Activated CD8-positive, alpha-beta T cell treated with anti-CD3 and anti-CD28 coated beads, Interleukin-2, amount 10 ng/mL, durations not matched to agents 7 days and 5 days (primary cell): ENCODE results near the gene TAF3. TPM values are rescaled to one million over a fixed set of nuclear protein-coding genes. Genes with fewer than 3 reads are reported as not detected.
"Not testable (repeated sequence)": the region's sequence is repeated elsewhere in the genome, so short reads cannot be mapped to it uniquely, and the experiment has no call there.

ENCODE experiments used
- ATAC-seq: fragments of 150-1000 bp; cut with Tn5 transposase; one replicate; pipeline ENCODE4 v1.10.0; 2021; ENCODE audit warnings: moderate library complexity
- CTCF ChIA-PET: fragments of 350-600 bp; sonication (Branson Sonifier 250); formaldehyde crosslinking; loops from one replicate; lab custom pipeline; 2021; ENCODE audit warnings: antibody characterized with exemption; lab: Charles Lee
- POLR2A ChIA-PET: fragments of 350-600 bp; sonication (Branson Sonifier 250); formaldehyde crosslinking; loops from one replicate; lab custom pipeline; 2021; ENCODE audit warnings: antibody characterized with exemption; lab: Charles Lee
- DNase-seq: peaks from one replicate; pipeline ENCODE4 v3.0.0-alpha.2; 2020
- H3K27ac Mint-ChIP-seq: one replicate; pipeline ENCODE4 v1.8.0; 2021; ENCODE audit warnings: mild to moderate bottlenecking, mixed read lengths
- H3K27me3 Mint-ChIP-seq: one replicate; pipeline ENCODE4 v1.8.0; 2021; ENCODE audit warnings: low read depth, mixed read lengths
- H3K36me3 Mint-ChIP-seq: one replicate; pipeline ENCODE4 v1.8.0; 2021; ENCODE audit warnings: low read depth, mixed read lengths
- H3K4me1 Mint-ChIP-seq: one replicate; pipeline ENCODE4 v1.8.0; 2021; ENCODE audit warnings: low read depth, mixed read lengths
- H3K4me3 Mint-ChIP-seq: one replicate; pipeline ENCODE4 v1.8.0; 2021; ENCODE audit warnings: mild to moderate bottlenecking, mixed read lengths
- H3K9me3 Mint-ChIP-seq: one replicate; pipeline ENCODE4 v1.8.0; 2022; ENCODE audit warnings: mixed read lengths; ENCODE audit not compliant: insufficient read depth
- total RNA-seq, 2 experiments: library from RNA; stranded (reverse); gene quantifications; one replicate each; pipeline ENCODE4 v1.2.3, GENCODE V29; 2021

The TAF3 gene, protein sequence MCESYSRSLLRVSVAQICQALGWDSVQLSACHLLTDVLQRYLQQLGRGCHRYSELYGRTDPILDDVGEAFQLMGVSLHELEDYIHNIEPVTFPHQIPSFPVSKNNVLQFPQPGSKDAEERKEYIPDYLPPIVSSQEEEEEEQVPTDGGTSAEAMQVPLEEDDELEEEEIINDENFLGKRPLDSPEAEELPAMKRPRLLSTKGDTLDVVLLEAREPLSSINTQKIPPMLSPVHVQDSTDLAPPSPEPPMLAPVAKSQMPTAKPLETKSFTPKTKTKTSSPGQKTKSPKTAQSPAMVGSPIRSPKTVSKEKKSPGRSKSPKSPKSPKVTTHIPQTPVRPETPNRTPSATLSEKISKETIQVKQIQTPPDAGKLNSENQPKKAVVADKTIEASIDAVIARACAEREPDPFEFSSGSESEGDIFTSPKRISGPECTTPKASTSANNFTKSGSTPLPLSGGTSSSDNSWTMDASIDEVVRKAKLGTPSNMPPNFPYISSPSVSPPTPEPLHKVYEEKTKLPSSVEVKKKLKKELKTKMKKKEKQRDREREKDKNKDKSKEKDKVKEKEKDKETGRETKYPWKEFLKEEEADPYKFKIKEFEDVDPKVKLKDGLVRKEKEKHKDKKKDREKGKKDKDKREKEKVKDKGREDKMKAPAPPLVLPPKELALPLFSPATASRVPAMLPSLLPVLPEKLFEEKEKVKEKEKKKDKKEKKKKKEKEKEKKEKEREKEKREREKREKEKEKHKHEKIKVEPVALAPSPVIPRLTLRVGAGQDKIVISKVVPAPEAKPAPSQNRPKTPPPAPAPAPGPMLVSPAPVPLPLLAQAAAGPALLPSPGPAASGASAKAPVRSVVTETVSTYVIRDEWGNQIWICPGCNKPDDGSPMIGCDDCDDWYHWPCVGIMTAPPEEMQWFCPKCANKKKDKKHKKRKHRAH
- 10 to 100 TPM; 13.7 to 14.6 TPM for total RNA-seq

DNA sequence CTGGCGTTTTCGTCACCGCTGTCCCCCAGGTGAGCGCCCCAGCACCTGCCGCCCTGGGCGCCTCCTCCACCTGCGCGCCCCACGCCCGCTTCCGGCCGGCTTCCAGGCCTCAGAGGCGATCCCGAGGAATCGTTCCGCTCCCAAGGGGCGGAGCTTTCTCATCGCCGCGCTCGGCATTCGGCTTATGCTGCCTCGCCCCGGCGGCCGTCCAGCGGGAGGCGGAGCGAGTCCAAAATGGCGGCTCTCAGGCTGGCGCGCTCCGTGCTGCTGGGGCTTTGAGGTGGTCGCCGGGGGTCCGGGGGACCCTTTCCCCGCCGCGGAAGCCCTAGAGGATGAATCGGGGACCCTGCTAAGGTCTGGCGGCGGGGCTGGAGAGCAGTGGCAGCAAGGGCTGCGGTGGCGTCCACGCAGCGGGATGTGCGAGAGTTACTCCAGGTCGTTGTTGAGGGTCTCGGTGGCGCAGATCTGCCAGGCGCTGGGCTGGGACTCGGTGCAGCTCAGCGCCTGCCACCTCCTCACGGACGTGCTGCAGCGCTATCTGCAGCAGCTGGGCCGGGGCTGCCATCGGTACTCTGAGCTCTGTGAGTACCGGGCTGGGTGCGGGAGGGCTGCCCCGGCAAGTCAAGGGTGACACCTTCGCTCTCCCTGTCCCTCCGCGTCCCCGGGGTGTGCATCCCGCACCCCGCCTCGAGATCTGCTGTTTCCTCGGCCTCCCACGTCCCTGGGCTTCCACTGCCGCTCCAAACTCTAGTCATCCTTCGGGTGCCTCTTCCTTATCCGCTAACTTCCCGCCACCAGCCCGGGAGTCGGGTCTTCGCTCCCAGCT, at the start of gene TAF3:
TSS of gene TAF3 (plus strand) at position 211 of the 826 bp plus-strand sequence. CDS start at position 416, 205 bp downstream.
- POLR2A ChIA-PET: interaction anchor here (1.3 to 2.3 kb wide), 4 partner anchors 9 to 62 kb away, joined by 5 to 36 read pairs (median 7); partner anchors contain the start of genes ATP5F1C and KIN
- Mint-ChIP-seq H3K27ac (peak within 1 kb of the TSS; percentile 84), H3K27me3 (peaks cover 11% of the 10 kb centered on the region), H3K36me3 (peaks cover 12% of the 10 kb centered on the region), H3K4me3 (peak within 1 kb of the TSS; percentile 90), H3K4me1 (peaks cover 30% of the 10 kb centered on the region), H3K9me3 (no peaks in the 10 kb centered on the region)
- ATAC-seq (peak; percentile 86), DNase-seq (peak; percentile 95)
- CTCF ChIA-PET: interaction anchor here (0.9 to 3.0 kb wide), 7 partner anchors 10 to 1484 kb away, joined by 3 to 11 read pairs (median 5); partner anchors contain the start of genes ATP5F1C and KIN

DNA sequence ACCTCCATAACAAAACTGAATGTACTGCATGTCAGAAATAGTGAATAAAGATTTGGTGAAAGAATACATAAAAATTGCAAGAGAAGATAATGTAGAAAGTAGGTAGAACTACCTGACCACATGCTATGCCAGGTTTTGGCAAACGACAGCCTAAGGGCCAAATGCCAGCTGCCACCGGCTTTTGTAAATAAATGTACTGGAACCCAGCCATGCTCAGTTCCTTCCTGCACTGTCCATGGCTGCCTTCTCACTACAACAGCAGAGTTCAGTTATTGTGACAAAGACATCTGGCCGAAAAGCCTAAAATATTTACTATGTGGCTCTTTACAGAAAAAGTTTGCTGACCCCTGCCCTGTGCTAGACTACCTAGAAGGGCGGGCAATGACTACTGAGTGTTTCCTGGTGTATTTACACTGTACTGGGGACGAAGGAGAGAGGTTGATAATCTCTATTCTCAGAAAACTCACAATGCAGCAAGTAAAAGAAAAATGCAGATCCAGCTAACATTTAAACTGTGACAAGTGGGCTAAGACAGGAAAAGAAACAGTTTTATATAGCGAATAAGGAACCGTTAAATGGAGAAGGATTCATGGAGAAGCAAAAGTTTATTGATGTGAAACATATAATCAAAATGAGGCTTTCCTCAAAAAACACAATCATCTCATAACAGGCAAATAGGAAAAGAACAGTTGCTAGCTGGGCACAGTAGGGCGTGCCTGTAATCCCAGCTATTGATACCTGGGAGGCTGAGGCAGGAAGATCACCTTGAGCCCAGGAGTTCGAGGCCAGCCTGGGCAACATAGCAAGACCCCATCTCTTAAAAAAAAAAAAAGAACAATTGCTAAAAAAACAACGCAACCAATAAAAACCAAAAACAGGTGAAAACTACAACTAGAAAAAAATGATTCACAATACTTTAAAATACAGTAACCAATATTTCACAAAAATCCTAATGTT, 44.2 kb upstream of the TAF3 start:
- ChIA-PET POLR2A (no interaction called here), CTCF (no interaction called here)
- no peak overlapping the region for H3K4me3 Mint-ChIP-seq
- DNase-seq (no peak), ATAC-seq (no peak)
- H3K36me3 Mint-ChIP-seq: peaks cover 40% of the 10 kb centered on the region
- no peaks in the 10 kb centered on the region for H3K27me3 Mint-ChIP-seq
- no peaks in the 10 kb centered on the region for H3K9me3 Mint-ChIP-seq
- peaks cover 8% of the 10 kb centered on the region for H3K4me1 Mint-ChIP-seq
- no peak overlapping the region for H3K27ac Mint-ChIP-seq

DNA sequence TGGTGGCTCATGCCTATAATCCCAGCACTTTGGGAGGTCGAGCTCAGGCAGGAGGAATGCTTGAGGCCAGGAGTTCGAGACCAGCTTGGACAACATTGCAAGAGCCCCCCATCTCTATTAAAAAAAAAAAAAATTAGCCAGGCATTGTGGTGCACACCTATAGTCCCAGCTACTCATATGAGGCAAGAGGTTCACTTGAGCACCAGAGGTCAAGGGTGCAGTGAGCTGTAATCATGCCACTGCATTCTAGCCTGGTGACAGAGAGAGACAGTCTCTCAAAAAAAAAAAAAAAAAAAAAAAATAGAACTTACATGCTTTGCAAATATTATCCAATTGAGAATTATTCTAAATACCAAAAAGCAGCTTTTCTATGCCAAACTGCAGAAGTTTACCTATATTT, 41.5 kb upstream of the TAF3 start:
- ATAC-seq (no peak), DNase-seq (no peak)
- POLR2A ChIA-PET: no interaction called here
- Mint-ChIP-seq H3K9me3 (no peaks in the 10 kb centered on the region), H3K27ac (no peak overlapping the region), H3K4me3 (no peak overlapping the region), H3K4me1 (peaks cover 1% of the 10 kb centered on the region), H3K36me3 (peaks cover 42% of the 10 kb centered on the region), H3K27me3 (no peaks in the 10 kb centered on the region)
- CTCF ChIA-PET: no interaction called here

DNA sequence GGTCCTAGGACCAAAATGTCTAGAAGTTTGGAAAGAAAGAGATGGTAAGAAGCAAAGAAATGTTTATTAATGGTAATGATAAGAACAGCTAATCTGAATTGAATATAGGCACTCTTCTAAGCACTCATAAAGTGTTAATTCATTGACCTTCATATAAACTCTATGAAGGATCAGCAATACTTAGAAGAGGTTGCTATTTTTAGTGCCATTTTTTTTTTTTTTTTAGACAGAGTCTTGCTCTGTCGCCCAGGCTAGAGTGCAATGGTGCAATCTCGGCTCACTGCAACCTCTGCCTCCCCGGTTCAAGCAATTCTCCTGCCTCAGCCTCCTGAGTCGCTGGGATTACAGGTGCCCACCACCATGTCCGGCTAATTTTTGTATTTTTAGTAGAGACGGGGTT, 36.1 kb upstream of the TAF3 start:
- ATAC-seq, H3K4me1 Mint-ChIP-seq, H3K27ac Mint-ChIP-seq, H3K9me3 Mint-ChIP-seq, DNase-seq, H3K4me3 Mint-ChIP-seq, POLR2A ChIA-PET, H3K27me3 Mint-ChIP-seq, CTCF ChIA-PET: not testable (repeated sequence)
- peaks cover 37% of the 10 kb centered on the region for H3K36me3 Mint-ChIP-seq

DNA sequence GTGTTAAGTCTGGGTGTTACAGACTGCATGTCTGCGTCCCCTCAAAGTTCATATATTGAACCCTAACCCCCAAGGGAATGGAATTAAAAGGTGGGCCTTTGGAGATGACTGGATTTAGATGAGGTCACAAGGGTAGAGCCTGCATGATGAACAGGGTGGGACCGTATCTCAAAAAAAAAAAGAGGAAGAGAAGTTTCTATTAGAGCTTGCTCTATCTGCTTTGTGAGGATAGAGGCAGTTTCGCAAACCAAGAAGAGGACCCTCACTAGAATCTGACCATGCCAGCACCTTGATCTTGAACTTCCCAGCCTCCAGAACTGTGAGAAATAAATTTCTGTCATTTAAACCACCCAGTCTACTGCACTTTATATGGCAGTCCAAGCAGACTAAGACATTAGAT, 31.9 kb upstream of the TAF3 start:
- Mint-ChIP-seq H3K36me3 (peaks cover 22% of the 10 kb centered on the region), H3K4me1 (peaks cover 32% of the 10 kb centered on the region), H3K4me3 (no peak overlapping the region), H3K27ac (no peak overlapping the region), H3K27me3 (no peaks in the 10 kb centered on the region), H3K9me3 (no peaks in the 10 kb centered on the region)
- DNase-seq (no peak), ATAC-seq (no peak)
- POLR2A ChIA-PET: no interaction called here
- CTCF ChIA-PET: no interaction called here

DNA sequence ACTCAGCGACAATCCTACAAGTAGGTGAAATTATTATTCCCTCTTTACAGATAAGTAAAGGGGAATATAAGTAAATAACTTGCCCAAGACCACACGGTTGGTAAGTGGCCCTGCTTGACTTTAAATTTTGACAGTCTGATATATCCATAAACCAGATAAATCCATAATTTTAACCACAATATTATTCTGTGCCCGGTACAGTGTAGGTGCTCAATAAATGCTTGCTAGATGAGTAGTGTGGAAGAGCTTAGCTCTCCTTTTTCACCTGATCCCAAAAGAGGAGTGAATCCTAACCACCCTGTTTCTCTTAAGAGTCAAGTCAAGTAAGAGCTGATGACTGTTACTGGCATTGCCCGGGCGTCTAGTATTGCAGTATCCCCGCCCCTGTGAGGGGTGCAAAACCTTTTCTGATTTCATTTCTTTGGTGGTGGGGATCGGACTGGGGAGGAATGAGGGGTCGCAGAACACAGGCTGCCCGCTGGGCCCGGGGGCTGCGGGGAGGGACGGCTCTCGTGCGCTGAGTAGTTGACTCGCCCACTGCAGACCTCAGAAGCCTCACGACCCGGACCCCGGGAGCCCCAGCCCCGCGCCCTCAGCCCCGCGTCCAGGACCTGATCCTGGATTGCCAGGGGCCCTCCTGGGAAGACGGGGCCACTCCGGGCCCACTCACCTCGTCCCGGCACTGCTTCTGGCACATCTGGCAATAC, 31.0 kb upstream of the TAF3 start:
- ATAC-seq: peak; percentile 10
- ChIA-PET CTCF (interaction anchor here (0.8 to 1.9 kb wide), 5 partner anchors 11 to 262 kb away, joined by 3 to 11 read pairs (median 4); partner anchors contain the start of gene TAF3), POLR2A (interaction anchor here (0.5 to 2.2 kb wide), 8 partner anchors 9 to 593 kb away, joined by 3 to 36 read pairs (median 4); partner anchors contain the start of gene TAF3)
- DNase-seq: peak; percentile 26
- no peaks in the 10 kb centered on the region for H3K27me3 Mint-ChIP-seq
- H3K9me3 Mint-ChIP-seq: no peaks in the 10 kb centered on the region
- H3K4me3 Mint-ChIP-seq: no peak overlapping the region
- peaks cover 40% of the 10 kb centered on the region for H3K4me1 Mint-ChIP-seq
- no peak overlapping the region for H3K27ac Mint-ChIP-seq
- peaks cover 30% of the 10 kb centered on the region for H3K36me3 Mint-ChIP-seq

DNA sequence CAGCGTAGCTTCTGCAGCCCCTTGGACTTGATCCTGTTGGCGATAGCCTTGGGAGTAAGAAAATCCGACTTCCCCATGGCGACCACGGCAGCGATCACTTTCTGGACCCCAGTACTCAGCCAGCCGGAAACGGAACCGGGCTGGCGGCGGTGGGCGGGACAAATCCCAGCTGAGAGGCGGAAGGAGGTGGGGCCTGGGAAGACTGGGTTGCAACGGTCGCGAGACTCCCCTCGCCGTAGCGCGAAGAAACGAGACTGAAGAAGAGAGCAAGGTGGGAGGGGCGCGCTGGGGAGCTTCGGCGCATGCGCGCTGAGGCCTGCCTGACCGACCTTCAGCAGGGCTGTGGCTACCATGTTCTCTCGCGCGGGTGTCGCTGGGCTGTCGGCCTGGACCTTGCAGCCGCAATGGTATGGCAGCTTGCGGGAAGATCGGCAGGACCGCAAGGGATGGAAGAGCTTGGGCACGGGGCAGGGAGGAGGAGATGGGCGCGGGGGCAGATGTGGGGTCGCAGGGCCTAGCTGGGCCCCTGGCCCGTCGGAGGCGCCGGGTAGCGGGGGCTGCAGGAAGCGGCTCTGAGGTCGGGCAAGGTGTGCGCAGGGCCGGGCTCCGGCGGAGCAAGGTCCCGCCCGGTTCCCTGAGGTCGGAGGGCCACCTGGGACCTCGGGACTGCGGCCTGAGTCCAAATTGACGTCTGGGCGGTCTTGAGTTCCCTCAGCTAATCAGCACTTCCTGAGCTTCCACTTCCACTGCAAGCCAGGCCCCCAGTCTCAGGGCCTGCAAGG, 30.3 kb upstream of the TAF3 start, which contains the start of the genes ATP5F1C and KIN:
TSS of gene ATP5F1C (plus strand) at position 321 of the 782 bp plus-strand sequence. CDS start at position 352, 31 bp downstream.
TSS of gene KIN (minus strand) at position 137 of the 782 bp plus-strand sequence. CDS start at position 77, 60 bp downstream.
- H3K27ac Mint-ChIP-seq: no peak within 1 kb of the TSS
- peak; percentile 95 for ATAC-seq
- no peaks in the 10 kb centered on the region for H3K27me3 Mint-ChIP-seq
- DNase-seq: peak; percentile 98
- no peak within 1 kb of the TSS for H3K4me3 Mint-ChIP-seq
- CTCF ChIA-PET: interaction anchor here (0.7 to 1.9 kb wide), 6 partner anchors 12 to 263 kb away, joined by 3 to 11 read pairs (median 4); partner anchors contain the start of gene TAF3
- peaks cover 34% of the 10 kb centered on the region for H3K36me3 Mint-ChIP-seq
- peaks cover 47% of the 10 kb centered on the region for H3K4me1 Mint-ChIP-seq
- no peaks in the 10 kb centered on the region for H3K9me3 Mint-ChIP-seq
- POLR2A ChIA-PET: interaction anchor here (0.5 to 2.2 kb wide), 11 partner anchors 8 to 593 kb away, joined by 3 to 36 read pairs (median 3); partner anchors contain the start of gene TAF3

DNA sequence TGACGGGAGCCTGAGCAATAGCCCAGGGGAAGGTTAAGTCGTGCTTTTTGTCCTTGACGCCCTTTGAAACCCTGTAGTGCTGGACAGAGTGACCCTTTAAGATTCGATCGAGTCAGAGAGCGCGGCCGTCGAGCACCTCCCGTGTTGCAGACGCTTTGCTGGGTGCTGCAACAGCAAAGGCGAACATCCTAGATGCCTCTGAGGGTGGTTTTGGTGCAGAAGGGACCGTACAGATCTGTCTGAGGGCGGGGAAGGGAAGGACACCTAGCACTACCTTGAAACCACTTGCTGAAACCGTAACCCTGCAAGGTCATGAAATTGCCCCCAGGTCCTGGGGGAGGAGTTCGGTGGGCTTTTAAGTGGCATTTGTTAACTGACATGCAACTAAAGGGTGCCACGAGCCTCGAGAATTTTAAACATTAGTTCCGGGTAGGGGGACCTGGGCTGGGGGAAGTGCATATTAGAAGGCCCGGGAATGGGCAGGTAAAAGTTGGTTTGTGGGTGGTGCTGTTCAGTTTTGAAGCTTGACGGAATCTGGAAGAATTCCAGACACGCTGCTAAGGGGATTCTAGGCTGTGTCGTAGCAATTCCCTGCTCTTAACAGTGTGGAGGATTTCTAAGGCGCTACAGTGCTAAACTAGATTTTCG, 29.5 kb upstream of the TAF3 start:
- no peak overlapping the region for H3K27ac Mint-ChIP-seq
- POLR2A ChIA-PET: interaction anchor here (0.6 to 2.2 kb wide), 9 partner anchors 7 to 304 kb away, joined by 3 to 36 read pairs (median 4); partner anchors contain the start of gene TAF3
- H3K4me1 Mint-ChIP-seq: peaks cover 51% of the 10 kb centered on the region
- CTCF ChIA-PET: interaction anchor here (0.7 to 1.9 kb wide), 3 partner anchors 22 to 263 kb away, joined by 3 to 11 read pairs (median 6); partner anchors contain the start of gene TAF3
- DNase-seq (peak; percentile 45), ATAC-seq (peak; percentile 8)
- H3K27me3 Mint-ChIP-seq: no peaks in the 10 kb centered on the region
- peaks cover 34% of the 10 kb centered on the region for H3K36me3 Mint-ChIP-seq
- H3K9me3 Mint-ChIP-seq: no peaks in the 10 kb centered on the region
- no peak overlapping the region for H3K4me3 Mint-ChIP-seq
